T47D (cell line): ENCODE measurements around the gene CMIP.
"Not testable (repeated sequence)": the region's sequence is repeated elsewhere in the genome, so short reads cannot be mapped to it uniquely, and the experiment has no call there.

Source experiments
- DNase-seq, 2 experiments: peaks; one replicate each; pipeline versions ENCODE4 v3.0.0 to v3.0.0-alpha.2; 2011 to 2012; ENCODE audit warnings: low read depth in 1 of 2, low spot score in 1 of 2
- JUND ChIP-seq: IDR thresholded peaks from 2 replicates; pipeline ENCODE4 v1.6.1; 2012; ENCODE audit warnings: low read depth
- in situ Hi-C: cut with HindIII; loops from 2 replicates; pipeline ENCODE4 v1.10.0; 2016; ENCODE audit warnings: low sequenced_read_pairs, low pct_unique_long_range_greater_than_20kb

CMIP gene

DNA sequence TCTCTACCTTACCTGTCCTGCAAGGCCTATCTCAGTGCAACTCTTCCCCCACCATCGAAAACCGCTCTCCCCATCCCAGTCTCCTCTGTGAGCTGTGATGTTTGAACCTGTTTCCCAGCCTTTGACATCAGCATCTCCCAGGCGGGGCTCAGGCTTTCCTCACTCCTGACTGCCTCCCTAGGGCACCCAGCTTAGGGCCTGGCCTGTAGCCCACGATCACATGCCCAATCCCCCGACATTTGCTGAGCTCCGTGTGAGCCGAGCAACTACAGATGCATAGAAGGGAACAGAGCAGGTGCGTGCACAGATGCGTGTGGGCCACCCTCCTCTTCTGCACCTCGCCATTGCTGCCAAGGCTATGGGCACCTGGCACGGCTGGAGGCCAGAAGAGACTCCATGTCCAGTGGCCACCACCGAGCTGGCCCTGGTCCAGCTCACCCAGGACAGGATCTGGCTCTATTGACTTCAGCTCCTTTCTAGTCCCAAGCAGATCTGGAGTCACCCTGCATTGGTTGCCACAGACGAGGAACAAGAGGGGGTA lies 35.5 kb upstream of the CMIP start:
- DNase-seq = no peak
- in situ Hi-C loops = no loop called here
- TF ChIP-seq JUND = no peak

GRCh38 chr16:81410643-81411293 lies 33.8 kb upstream of the CMIP start:
- TF ChIP-seq JUND = no peak
- DNase-seq = no peak
- in situ Hi-C loops = no loop called here

GRCh38 chr16:81413245-81413990 lies 31.2 kb upstream of the CMIP start:
- no peak for DNase-seq
- in situ Hi-C loops = no loop called here
- TF ChIP-seq JUND = no peak

- DNase-seq = no peak
- TF ChIP-seq JUND = no peak
- in situ Hi-C loops = no loop called here
Observed at GRCh38 chr16:81415751-81416150, 28.9 kb upstream of the CMIP start.

DNA sequence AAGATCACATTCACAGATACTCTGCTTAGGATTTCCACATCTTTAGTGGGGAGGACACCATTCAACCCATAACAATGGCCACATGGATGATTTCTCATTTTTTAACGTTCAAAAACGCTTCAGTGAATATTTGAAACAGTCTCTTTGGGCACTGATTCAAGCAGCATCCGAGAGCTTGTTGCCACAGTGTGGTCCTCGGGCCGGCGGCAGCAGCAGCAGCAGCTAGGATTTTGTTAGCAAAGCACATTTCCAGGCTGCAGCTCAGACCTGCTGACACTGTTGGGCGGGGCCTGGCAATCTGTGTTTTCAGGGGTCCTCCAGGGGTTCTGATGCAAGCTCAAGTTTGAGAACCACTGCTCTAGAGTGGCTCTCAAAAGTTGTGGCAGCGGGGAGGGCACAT lies 27.9 kb upstream of the CMIP start:
- in situ Hi-C loops = no loop called here

DNA sequence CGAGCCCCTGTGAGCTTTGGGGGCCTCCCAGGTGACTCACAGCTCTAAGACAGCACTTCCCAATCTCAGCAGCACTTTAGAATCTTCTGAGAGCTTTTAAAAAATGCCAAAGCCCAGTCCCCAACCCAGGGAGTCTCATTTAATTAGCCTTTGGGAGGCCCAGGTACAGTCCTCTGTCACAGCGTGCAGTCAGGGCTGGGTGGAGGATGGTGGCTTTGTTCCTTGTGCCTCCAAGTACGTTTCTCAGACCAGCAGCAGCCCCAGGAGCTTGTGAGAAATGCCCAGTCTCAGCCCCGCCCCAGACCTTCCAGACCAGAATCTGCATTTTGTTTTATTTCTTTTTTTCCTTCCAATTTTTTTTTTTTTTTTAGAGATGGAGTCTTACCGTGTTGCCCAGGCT lies 27.4 kb upstream of the CMIP start:
- in situ Hi-C loops = no loop called here
- TF ChIP-seq JUND = no peak
- no peak for DNase-seq

More for the DNA sequence above, 27.9 kb upstream of the CMIP start:
- TF ChIP-seq JUND = no peak
- DNase-seq = no peak

GRCh38 chr16:81419806-81420205 lies 24.8 kb upstream of the CMIP start:
- TF ChIP-seq JUND = no peak
- DNase-seq = no peak
- in situ Hi-C loops = no loop called here

- in situ Hi-C loops = no loop called here
- no peak for DNase-seq
- no peak for TF ChIP-seq JUND
Observed at GRCh38 chr16:81421126-81421525, 23.5 kb upstream of the CMIP start.

DNA sequence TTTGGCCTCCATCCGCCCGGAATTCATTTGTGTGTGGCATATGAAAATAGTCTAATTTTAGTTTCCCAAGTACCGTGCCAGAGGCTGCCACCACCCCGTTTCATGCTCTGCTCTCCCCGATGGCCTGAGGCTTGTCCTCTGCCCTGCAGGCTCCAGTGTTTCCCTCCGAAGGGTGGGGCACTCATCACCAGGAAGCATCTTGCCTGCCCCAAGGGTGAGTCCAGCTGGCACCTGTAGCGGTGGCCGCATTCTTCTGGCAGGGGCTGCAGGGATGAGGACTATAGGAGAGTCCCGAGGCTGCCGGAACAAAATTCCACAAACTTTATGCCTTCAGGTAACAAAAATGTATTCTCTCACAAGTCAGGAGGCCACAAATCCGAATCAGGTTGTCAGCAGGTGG lies 23.1 kb upstream of the CMIP start:
- in situ Hi-C loops = no loop called here
- TF ChIP-seq JUND = no peak

GRCh38 chr16:81422153-81422552 lies 22.5 kb upstream of the CMIP start:
- in situ Hi-C loops, DNase-seq: not testable (repeated sequence)

More for the DNA sequence above, 23.1 kb upstream of the CMIP start:
- no peak for DNase-seq

DNA sequence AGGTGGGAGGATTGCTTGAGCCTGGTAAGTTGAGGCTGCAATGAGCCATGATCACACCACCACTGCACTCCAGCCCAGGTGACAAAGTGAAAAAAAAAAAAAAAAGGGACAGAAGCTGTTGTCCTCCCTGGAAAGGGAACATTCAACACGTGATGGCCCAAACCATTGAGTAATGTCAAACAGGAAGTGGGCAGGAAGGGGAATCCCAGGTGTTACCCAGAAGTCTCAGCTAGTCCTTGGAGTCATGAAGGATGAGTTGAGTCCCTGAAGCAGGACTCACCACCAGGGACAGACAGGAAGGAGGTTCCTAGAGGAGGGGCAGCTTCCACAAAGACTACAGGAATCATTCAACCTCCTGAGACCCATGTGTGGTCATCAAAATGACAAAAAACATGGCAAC lies 19.8 kb upstream of the CMIP start:
- TF ChIP-seq JUND = no peak
- DNase-seq = no peak
- in situ Hi-C loops = no loop called here

GRCh38 chr16:81427219-81427618 lies 17.4 kb upstream of the CMIP start:
- no peak for DNase-seq
- TF ChIP-seq JUND = no peak

GRCh38 chr16:81429045-81429521 lies 15.5 kb upstream of the CMIP start:
- in situ Hi-C loops = no loop called here
- TF ChIP-seq JUND = no peak
- DNase-seq = peak in 1 of 2 experiments; percentile 38

More at GRCh38 chr16:81427219-81427618, 17.4 kb upstream of the CMIP start:
- in situ Hi-C loops = no loop called here
